Fibroblast of skin of right quadriceps (primary cell): Measurements from ENCODE around the gene KIF26B.
A peak's percentile ranks its signal among the peaks of the same experiment; 100 is the strongest.

Experiments used
- DNase-seq: peaks from one replicate; pipeline ENCODE4 v3.0.0-alpha.2; 2013

The KIF26B gene

GRCh38 chr1:245245021-245245667, 90.4 kb downstream of the KIF26B start:
- DNase-seq, result no peak

- no peak for DNase-seq
Measured at GRCh38 chr1:245246433-245246832, 91.6 kb downstream of the KIF26B start.

GRCh38 chr1:245247356-245247755, 92.6 kb downstream of the KIF26B start:
- DNase-seq, result no peak

- no peak for DNase-seq
Measured at GRCh38 chr1:245247801-245248200, 93.0 kb downstream of the KIF26B start.

GRCh38 chr1:245248231-245248731, 93.5 kb downstream of the KIF26B start:
- no peak for DNase-seq

GRCh38 chr1:245255783-245256182, 101.0 kb downstream of the KIF26B start:
- DNase-seq, result no peak

- DNase-seq, result no peak
Measured at GRCh38 chr1:245256528-245256927, 101.7 kb downstream of the KIF26B start.

- no peak for DNase-seq
Measured at GRCh38 chr1:245258271-245258920, 103.6 kb downstream of the KIF26B start.

GRCh38 chr1:245260110-245260882, 105.5 kb downstream of the KIF26B start:
- DNase-seq, result no peak

GRCh38 chr1:245260883-245261282, 106.1 kb downstream of the KIF26B start:
- no peak for DNase-seq

- no peak for DNase-seq
Measured at GRCh38 chr1:245261786-245262185, 107.0 kb downstream of the KIF26B start.

- DNase-seq, result peak; percentile 74
Measured at GRCh38 chr1:245263529-245264095, 108.8 kb downstream of the KIF26B start.

- DNase-seq, result peak; percentile 31
Measured at GRCh38 chr1:245264226-245264625, 109.4 kb downstream of the KIF26B start.

GRCh38 chr1:245266105-245266504, 111.3 kb downstream of the KIF26B start:
- no peak for DNase-seq

GRCh38 chr1:245270063-245270462, 115.3 kb downstream of the KIF26B start:
- DNase-seq, result no peak

- no peak for DNase-seq
Measured at GRCh38 chr1:245270972-245271371, 116.2 kb downstream of the KIF26B start.

GRCh38 chr1:245272676-245273075, 117.9 kb downstream of the KIF26B start:
- DNase-seq, result no peak

- no peak for DNase-seq
Measured at GRCh38 chr1:245276445-245276844, 121.7 kb downstream of the KIF26B start.

- no peak for DNase-seq
Measured at GRCh38 chr1:245277276-245277675, 122.5 kb downstream of the KIF26B start.

GRCh38 chr1:245278846-245279245, 124.1 kb downstream of the KIF26B start:
- DNase-seq, result no peak

- no peak for DNase-seq
Measured at GRCh38 chr1:245279346-245279745, 124.6 kb downstream of the KIF26B start.

- no peak for DNase-seq
Measured at GRCh38 chr1:245283001-245283400, 128.2 kb downstream of the KIF26B start.

- no peak for DNase-seq
Measured at GRCh38 chr1:245285168-245285567, 130.4 kb downstream of the KIF26B start.
